KMS-11 (cell line): Measurements from ENCODE around the gene ALPI.

ENCODE experiments used
- H2AFZ ChIP-seq: fragments of 200-600 bp; sonication (generic); 2 replicates; pipeline ENCODE4 v1.6.1; 2016; ENCODE audit warnings: antibody characterized with exemption, mixed run types, low read depth
- H3K27ac ChIP-seq: fragments of 200-600 bp; sonication (generic); 2 replicates; pipeline ENCODE4 v1.6.1; 2016; ENCODE audit warnings: mild to moderate bottlenecking, mixed run types
- H3K27me3 ChIP-seq: fragments of 200-600 bp; sonication (generic); 2 replicates; pipeline ENCODE4 v1.6.1; 2017; ENCODE audit warnings: mild to moderate bottlenecking, low read depth, mixed run types, moderate library complexity; ENCODE audit not compliant: insufficient read depth
- H3K36me3 ChIP-seq: fragments of 200-600 bp; sonication (generic); 2 replicates; pipeline ENCODE4 v1.6.1; 2017; ENCODE audit warnings: mild to moderate bottlenecking, mixed run types; ENCODE audit not compliant: insufficient read depth
- H3K4me1 ChIP-seq: fragments of 200-600 bp; sonication (generic); 2 replicates; pipeline ENCODE4 v1.6.1; 2016; ENCODE audit warnings: mild to moderate bottlenecking, low read depth, mixed run types; ENCODE audit not compliant: poor library complexity, severe bottlenecking
- H3K4me2 ChIP-seq: fragments of 200-600 bp; sonication (generic); 2 replicates; pipeline ENCODE4 v1.7.0; 2016; ENCODE audit warnings: mild to moderate bottlenecking, mixed run types
- H3K4me3 ChIP-seq: fragments of 200-600 bp; sonication (generic); IDR thresholded peaks from 2 replicates; pipeline ENCODE4 v1.6.1; 2017; ENCODE audit warnings: low read depth, low read length, mixed read lengths; ENCODE audit not compliant: insufficient read depth
- H3K79me2 ChIP-seq: fragments of 200-600 bp; sonication (generic); 2 replicates; pipeline ENCODE4 v1.6.1; 2016; ENCODE audit warnings: low read depth, mixed run types; ENCODE audit not compliant: insufficient read depth
- H3K9ac ChIP-seq: fragments of 200-600 bp; sonication (generic); 2 replicates; pipeline ENCODE4 v1.6.1; 2016; ENCODE audit warnings: mild to moderate bottlenecking, mixed run types
- H4K20me1 ChIP-seq: fragments of 200-600 bp; sonication (generic); 2 replicates; pipeline ENCODE4 v1.6.1; 2016; ENCODE audit warnings: mild to moderate bottlenecking, mixed run types; ENCODE audit not compliant: insufficient read depth
- TF ChIP-seq, protein P1 (sequence below): fragments of 200-600 bp; sonication (generic); conservative IDR thresholded peaks from 2 replicates; pipeline ENCODE4 v1.6.1; 2017; ENCODE audit warnings: low read depth, mild to moderate bottlenecking, antibody characterized with exemption, low read length, moderate library complexity, mixed read lengths

The ALPI gene

GRCh38 chr2:232496501-232497270 lies 40.7 kb downstream of the ALPI start:
- Histone ChIP-seq H3K4me3 (no peak overlapping the region), H3K36me3 (no peaks in the 10 kb centered on the region), H3K27ac (no peak overlapping the region), H2AFZ (no peak overlapping the region), H3K4me2 (no peak overlapping the region), H3K4me1 (no peaks in the 10 kb centered on the region), H3K9ac (no peak overlapping the region), H4K20me1 (no peaks in the 10 kb centered on the region), H3K79me2 (no peaks in the 10 kb centered on the region), H3K27me3 (peaks cover 4% of the 10 kb centered on the region; the same call in 1 of the 2 replicates)
- TF ChIP-seq, protein P1, sequence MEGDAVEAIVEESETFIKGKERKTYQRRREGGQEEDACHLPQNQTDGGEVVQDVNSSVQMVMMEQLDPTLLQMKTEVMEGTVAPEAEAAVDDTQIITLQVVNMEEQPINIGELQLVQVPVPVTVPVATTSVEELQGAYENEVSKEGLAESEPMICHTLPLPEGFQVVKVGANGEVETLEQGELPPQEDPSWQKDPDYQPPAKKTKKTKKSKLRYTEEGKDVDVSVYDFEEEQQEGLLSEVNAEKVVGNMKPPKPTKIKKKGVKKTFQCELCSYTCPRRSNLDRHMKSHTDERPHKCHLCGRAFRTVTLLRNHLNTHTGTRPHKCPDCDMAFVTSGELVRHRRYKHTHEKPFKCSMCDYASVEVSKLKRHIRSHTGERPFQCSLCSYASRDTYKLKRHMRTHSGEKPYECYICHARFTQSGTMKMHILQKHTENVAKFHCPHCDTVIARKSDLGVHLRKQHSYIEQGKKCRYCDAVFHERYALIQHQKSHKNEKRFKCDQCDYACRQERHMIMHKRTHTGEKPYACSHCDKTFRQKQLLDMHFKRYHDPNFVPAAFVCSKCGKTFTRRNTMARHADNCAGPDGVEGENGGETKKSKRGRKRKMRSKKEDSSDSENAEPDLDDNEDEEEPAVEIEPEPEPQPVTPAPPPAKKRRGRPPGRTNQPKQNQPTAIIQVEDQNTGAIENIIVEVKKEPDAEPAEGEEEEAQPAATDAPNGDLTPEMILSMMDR = no peak

GRCh38 chr2:232497348-232497747 lies 41.4 kb downstream of the ALPI start:
- no peaks in the 10 kb centered on the region for H3K36me3 ChIP-seq
- H3K4me3 ChIP-seq = no peak overlapping the region
- TF ChIP-seq, protein P1 = no peak
- H3K27me3 ChIP-seq = peaks cover 4% of the 10 kb centered on the region; the same call in 1 of the 2 replicates
- H3K79me2 ChIP-seq = no peaks in the 10 kb centered on the region
- no peaks in the 10 kb centered on the region for H4K20me1 ChIP-seq
- no peak overlapping the region for H3K9ac ChIP-seq
- no peak overlapping the region for H3K27ac ChIP-seq
- H2AFZ ChIP-seq = no peak overlapping the region
- no peaks in the 10 kb centered on the region for H3K4me1 ChIP-seq
- H3K4me2 ChIP-seq = no peak overlapping the region

DNA sequence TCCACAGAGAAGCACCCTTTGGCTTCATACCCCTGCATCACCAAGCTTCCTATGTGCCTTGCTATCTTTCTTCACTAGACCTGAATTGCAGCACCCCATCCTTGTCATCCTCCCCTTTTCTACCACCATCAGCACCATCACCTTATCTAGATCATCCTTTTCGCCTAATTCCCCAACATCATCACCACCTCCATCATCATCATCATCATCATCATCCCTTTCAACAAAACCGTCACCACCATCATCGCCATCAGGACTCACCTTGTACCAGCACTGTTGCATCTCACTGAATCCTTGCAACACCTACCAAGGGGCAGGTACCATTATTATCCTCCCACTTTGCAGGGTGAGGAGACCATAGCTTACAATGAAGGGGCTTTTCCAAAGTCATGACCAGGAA lies 42.5 kb downstream of the ALPI start:
- TF ChIP-seq, protein P1 = no peak
- no peaks in the 10 kb centered on the region for H3K79me2 ChIP-seq
- H3K4me1 ChIP-seq = no peaks in the 10 kb centered on the region
- H3K4me2 ChIP-seq = no peak overlapping the region
- H4K20me1 ChIP-seq = no peaks in the 10 kb centered on the region
- H3K36me3 ChIP-seq = no peaks in the 10 kb centered on the region
- no peak overlapping the region for H3K27ac ChIP-seq
- H3K4me3 ChIP-seq = no peak overlapping the region
- H3K27me3 ChIP-seq = peaks cover 4% of the 10 kb centered on the region; the same call in 1 of the 2 replicates
- no peak overlapping the region for H2AFZ ChIP-seq
- no peak overlapping the region for H3K9ac ChIP-seq

DNA sequence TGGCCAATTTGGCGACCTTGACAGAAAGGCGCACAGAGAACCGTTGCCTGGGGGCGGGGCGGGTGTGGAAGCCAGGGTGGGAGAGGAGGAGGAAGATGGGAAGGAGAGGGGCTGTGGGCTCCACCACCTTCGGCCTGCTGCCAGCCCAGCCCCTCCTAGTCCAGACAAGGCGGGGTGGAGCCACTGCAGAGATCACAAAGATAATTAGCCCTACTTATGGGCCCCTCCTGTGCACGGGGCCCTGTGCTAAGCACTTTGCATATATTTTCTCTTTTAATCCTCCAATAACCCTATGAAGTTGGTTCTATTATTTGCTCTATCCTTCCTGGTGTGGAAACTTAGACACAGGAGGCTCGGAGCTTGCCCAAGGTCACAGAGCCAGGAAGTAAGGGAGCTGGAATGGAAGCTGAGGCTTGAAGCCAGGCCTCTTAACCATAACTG lies 45.4 kb downstream of the ALPI start:
- Histone ChIP-seq H4K20me1 (no peaks in the 10 kb centered on the region), H3K4me2 (no peak overlapping the region)
- TF ChIP-seq, protein P1 = no peak

More for the DNA sequence above, 45.4 kb downstream of the ALPI start:
- no peaks in the 10 kb centered on the region for H3K4me1 ChIP-seq
- peaks cover 24% of the 10 kb centered on the region for H3K27me3 ChIP-seq
- H3K36me3 ChIP-seq = no peaks in the 10 kb centered on the region
- no peaks in the 10 kb centered on the region for H3K79me2 ChIP-seq
- H2AFZ ChIP-seq = no peak overlapping the region
- H3K4me3 ChIP-seq = no peak overlapping the region
- H3K27ac ChIP-seq = no peak overlapping the region
- no peak overlapping the region for H3K9ac ChIP-seq
